NB4 (cell line): ENCODE results near the gene FAM83D.

Experiments used
- CTCF ChIP-seq: IDR thresholded peaks from one replicate; pipeline ENCODE4 v1.5.1; 2012; ENCODE audit warnings: low read depth, low read length
- MAX ChIP-seq: IDR thresholded peaks from 2 replicates; pipeline ENCODE4 v1.6.1; 2011; ENCODE audit warnings: low read depth, low read length
- POLR2A ChIP-seq: IDR thresholded peaks from 2 replicates; pipeline ENCODE4 v1.6.1; 2011; ENCODE audit warnings: mild to moderate bottlenecking; ENCODE audit not compliant: insufficient read length; ENCODE audit errors: extremely low read depth

DNA sequence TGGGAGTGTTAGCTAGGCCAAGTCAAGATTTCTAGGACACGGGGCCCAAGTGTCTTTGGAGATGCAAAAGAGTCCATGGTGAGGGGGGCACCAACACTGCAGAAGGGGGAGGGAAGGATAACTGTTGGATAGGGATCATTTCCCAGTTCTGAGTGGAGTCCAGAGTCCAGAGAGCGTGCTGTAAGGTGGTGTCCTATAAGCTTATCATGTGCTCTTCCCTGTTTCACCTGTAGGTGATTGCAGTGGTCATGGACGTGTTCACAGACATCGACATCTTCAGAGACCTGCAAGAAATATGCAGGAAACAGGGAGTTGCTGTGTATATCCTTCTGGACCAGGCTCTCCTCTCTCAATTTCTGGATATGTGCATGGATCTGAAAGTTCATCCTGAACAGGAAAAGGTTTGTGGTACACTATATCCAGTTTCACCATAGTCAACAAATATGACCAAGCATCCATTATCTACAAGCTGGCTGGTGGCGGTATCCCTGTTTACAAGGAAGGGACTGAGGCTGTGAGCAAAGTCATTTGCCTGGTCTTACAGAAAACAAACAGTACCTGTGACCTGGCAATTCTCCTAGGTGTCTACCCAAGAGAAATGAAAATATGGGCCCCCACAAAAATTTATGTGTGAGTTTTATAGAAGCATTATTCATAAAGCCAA, 15.6 kb downstream of the FAM83D start:
- TF ChIP-seq MAX (no peak), CTCF (peak; percentile 12), POLR2A (no peak)
